ENCODE results near the gene TSEN54. TPM values are rescaled to one million over a fixed set of nuclear protein-coding genes. Genes with fewer than 3 reads are reported as not detected.

Gene TSEN54
- total RNA-seq, 1 experiment from 2014 or later: 42.6 TPM

GRCh38 chr17:75505640-75506039, 10.7 kb upstream of the TSEN54 start:
- POLR2A ChIA-PET (ENCODE audit: unreplicated experiment): interaction anchor here (0.6 kb wide), 1 partner anchor 161 kb away, joined by 9 read pairs; the partner anchor contains the start of gene RECQL5

GRCh38 chr17:75506134-75506533, 10.2 kb upstream of the TSEN54 start:
- H2AFZ ChIP-seq: no peak overlapping the region
- H4K20me1 ChIP-seq (ENCODE audit: insufficient read depth): peaks cover 8% of the 10 kb centered on the region; the same call in 1 of the 2 replicates
- no peak overlapping the region for H3K4me2 ChIP-seq
- no peaks in the 10 kb centered on the region for H3K27me3 ChIP-seq (ENCODE audit: insufficient read depth, low read depth)
- TF ChIP-seq EZH2 (IDR thresholded peaks at IDR 0.05; ENCODE audit: low read depth) (no peak), CTCF (conservative IDR thresholded peaks at IDR 0.05) (no peak)
- H3K9me2 ChIP-seq (ENCODE audit: insufficient read depth): no peaks in the 10 kb centered on the region
- ChIA-PET CTCF (no interaction called here), POLR2A (ENCODE audit: unreplicated experiment) (interaction anchor here (0.6 kb wide), 1 partner anchor 160 kb away, joined by 9 read pairs; the partner anchor contains the start of gene RECQL5)
- H3K36me3 ChIP-seq (ENCODE audit: low read depth): no peaks in the 10 kb centered on the region
- H3K79me2 ChIP-seq (ENCODE audit: low read depth): no peaks in the 10 kb centered on the region
- no peaks in the 10 kb centered on the region for H3K4me1 ChIP-seq (replicated peaks; ENCODE audit: insufficient read depth)
- no TSS peak for BruUV-seq (replicated peaks)
- no peaks in the 10 kb centered on the region; the same call in 1 of the 2 replicates for H3F3A ChIP-seq (ENCODE audit: insufficient read depth, low read depth)
- intact Hi-C loops (cut with micrococcal nuclease; ENCODE audit: unreplicated experiment): no loop called here
- no peaks in the 10 kb centered on the region for H3K9me3 ChIP-seq (ENCODE audit: insufficient read depth, low read depth)
- H3K27ac ChIP-seq: no peak overlapping the region
- H3K4me3 ChIP-seq: no peak overlapping the region
- no peak for DNase-seq

More at GRCh38 chr17:75505640-75506039, 10.7 kb upstream of the TSEN54 start:
- Histone ChIP-seq H3K4me1 (replicated peaks; ENCODE audit: insufficient read depth) (no peaks in the 10 kb centered on the region), H2AFZ (no peak overlapping the region), H3K79me2 (ENCODE audit: low read depth) (no peaks in the 10 kb centered on the region), H3K9me2 (ENCODE audit: insufficient read depth) (no peaks in the 10 kb centered on the region), H3K4me2 (no peak overlapping the region), H3K27ac (no peak overlapping the region), H3K9me3 (ENCODE audit: insufficient read depth, low read depth) (no peaks in the 10 kb centered on the region), H3K27me3 (ENCODE audit: insufficient read depth, low read depth) (no peaks in the 10 kb centered on the region), H4K20me1 (ENCODE audit: insufficient read depth) (0 out of 2 replicates have a peak, but pooled peaks cover 8% of the 10 kb centered on the region), H3K4me3 (no peak overlapping the region), H3K36me3 (ENCODE audit: low read depth) (no peaks in the 10 kb centered on the region), H3F3A (ENCODE audit: insufficient read depth, low read depth) (no peaks in the 10 kb centered on the region; the same call in 1 of the 2 replicates)
- TF ChIP-seq EZH2 (IDR thresholded peaks at IDR 0.05; ENCODE audit: low read depth): no peak
- TF ChIP-seq CTCF (conservative IDR thresholded peaks at IDR 0.05): no peak
- CTCF ChIA-PET: no interaction called here
- BruUV-seq (replicated peaks): no TSS peak
- DNase-seq: no peak
- intact Hi-C loops (cut with micrococcal nuclease; ENCODE audit: unreplicated experiment): no loop called here

- intact Hi-C loops (cut with micrococcal nuclease; ENCODE audit: unreplicated experiment): no loop called here
- no peak overlapping the region for H3K4me2 ChIP-seq
- H3K9me2 ChIP-seq (ENCODE audit: insufficient read depth): no peaks in the 10 kb centered on the region
- no peaks in the 10 kb centered on the region for H3K79me2 ChIP-seq (ENCODE audit: low read depth)
- ChIA-PET CTCF (no interaction called here), POLR2A (ENCODE audit: unreplicated experiment) (no interaction called here)
- H3K9me3 ChIP-seq (ENCODE audit: insufficient read depth, low read depth): no peaks in the 10 kb centered on the region
- no TSS peak for BruUV-seq (replicated peaks)
- H3K27me3 ChIP-seq (ENCODE audit: insufficient read depth, low read depth): no peaks in the 10 kb centered on the region
- no peaks in the 10 kb centered on the region; the same call in 1 of the 2 replicates for H3F3A ChIP-seq (ENCODE audit: insufficient read depth, low read depth)
- H4K20me1 ChIP-seq (ENCODE audit: insufficient read depth): peaks cover 12% of the 10 kb centered on the region
- peaks cover 7% of the 10 kb centered on the region for H3K4me1 ChIP-seq (replicated peaks; ENCODE audit: insufficient read depth)
- no peak for DNase-seq
- H3K4me3 ChIP-seq: no peak overlapping the region
- no peak overlapping the region for H3K27ac ChIP-seq
- TF ChIP-seq CTCF (conservative IDR thresholded peaks at IDR 0.05) (no peak), EZH2 (IDR thresholded peaks at IDR 0.05; ENCODE audit: low read depth) (no peak)
- H3K36me3 ChIP-seq (ENCODE audit: low read depth): no peaks in the 10 kb centered on the region
- no peak overlapping the region for H2AFZ ChIP-seq
Observed at GRCh38 chr17:75506888-75507287, 9.4 kb upstream of the TSEN54 start.

Data from PC-9 (cell line).